ENCODE data around the gene DNAAF8. TPM values are rescaled to one million over a fixed set of nuclear protein-coding genes. Genes with fewer than 3 reads are reported as not detected.

Gene DNAAF8
- polyA plus RNA-seq, 3 donors = 0.04 to 0.36 TPM; not detected in 1

GRCh38 chr16:4776141-4776705 lies 41.9 kb downstream of the DNAAF8 start:
- no peaks in the 10 kb centered on the region for H3K36me3 Mint-ChIP-seq
- H3K27ac Mint-ChIP-seq = no peak overlapping the region
- no peak for DNase-seq
- H3K27me3 Mint-ChIP-seq (ENCODE audit: low read depth in 3 of 3) = peaks cover 0 to 2% (median 1%) of the 10 kb centered on the region in 3 donors
- H3K9me3 ChIP-seq (replicated peaks in 1 of 2; ENCODE audit: control insufficient read depth in 1 of 2, insufficient read depth in 1 of 2, low read length in 2 of 2) = no peaks in the 10 kb centered on the region
- H4K20me1 ChIP-seq (ENCODE audit: insufficient read depth, low read length) = no peaks in the 10 kb centered on the region
- H3K4me1 Mint-ChIP-seq = peaks cover 23% of the 10 kb centered on the region
- TF ChIP-seq, protein P1, sequence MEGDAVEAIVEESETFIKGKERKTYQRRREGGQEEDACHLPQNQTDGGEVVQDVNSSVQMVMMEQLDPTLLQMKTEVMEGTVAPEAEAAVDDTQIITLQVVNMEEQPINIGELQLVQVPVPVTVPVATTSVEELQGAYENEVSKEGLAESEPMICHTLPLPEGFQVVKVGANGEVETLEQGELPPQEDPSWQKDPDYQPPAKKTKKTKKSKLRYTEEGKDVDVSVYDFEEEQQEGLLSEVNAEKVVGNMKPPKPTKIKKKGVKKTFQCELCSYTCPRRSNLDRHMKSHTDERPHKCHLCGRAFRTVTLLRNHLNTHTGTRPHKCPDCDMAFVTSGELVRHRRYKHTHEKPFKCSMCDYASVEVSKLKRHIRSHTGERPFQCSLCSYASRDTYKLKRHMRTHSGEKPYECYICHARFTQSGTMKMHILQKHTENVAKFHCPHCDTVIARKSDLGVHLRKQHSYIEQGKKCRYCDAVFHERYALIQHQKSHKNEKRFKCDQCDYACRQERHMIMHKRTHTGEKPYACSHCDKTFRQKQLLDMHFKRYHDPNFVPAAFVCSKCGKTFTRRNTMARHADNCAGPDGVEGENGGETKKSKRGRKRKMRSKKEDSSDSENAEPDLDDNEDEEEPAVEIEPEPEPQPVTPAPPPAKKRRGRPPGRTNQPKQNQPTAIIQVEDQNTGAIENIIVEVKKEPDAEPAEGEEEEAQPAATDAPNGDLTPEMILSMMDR (IDR thresholded peaks at IDR 0.05) = no peak
- 86% methylated on average over 1 of the region's 2 CpGs for WGBS (ENCODE audit: insufficient coverage)
- no peak overlapping the region for H3K4me3 ChIP-seq (replicated peaks in 1 of 3; ENCODE audit: low read depth in 2 of 3, low read length in 3 of 3)
- H3K9me3 Mint-ChIP-seq = peaks cover 0 to 2% (median 0%) of the 10 kb centered on the region in 7 donors
- no peaks in the 10 kb centered on the region for H3K36me3 ChIP-seq (replicated peaks in 1 of 2; ENCODE audit: control insufficient read depth in 1 of 2, insufficient read depth in 2 of 2, low read length in 2 of 2)
- H3K4me1 ChIP-seq (ENCODE audit: control insufficient read depth in 1 of 2, insufficient read depth in 2 of 2, low read length in 2 of 2) = peaks cover 6 to 12% of the 10 kb centered on the region in 2 donors
- no peaks in the 10 kb centered on the region for H3K79me2 ChIP-seq (ENCODE audit: insufficient read depth, low read length)
- H3K27me3 ChIP-seq (ENCODE audit: control insufficient read depth in 2 of 2, insufficient read depth in 2 of 2, low read length in 2 of 2) = no peaks in the 10 kb centered on the region
- H3K4me2 ChIP-seq (replicated peaks; ENCODE audit: extremely low read depth, low read length, poor library complexity, severe bottlenecking) = no peak overlapping the region
- H3K4me3 Mint-ChIP-seq = no peak overlapping the region
- intact Hi-C loops (cut with micrococcal nuclease) = no loop called here
- H3K27ac ChIP-seq (ENCODE audit: low read depth in 1 of 2, low read length in 2 of 2) = no peak overlapping the region
- no peak overlapping the region for H3K9ac ChIP-seq (ENCODE audit: insufficient read depth, low read length, poor library complexity, severe bottlenecking)
- H2AFZ ChIP-seq (ENCODE audit: insufficient read depth, low read depth, low read length, poor library complexity, severe bottlenecking) = no peak overlapping the region

- Histone ChIP-seq H2AFZ (ENCODE audit: insufficient read depth, low read depth, low read length, poor library complexity, severe bottlenecking) (no peak overlapping the region), H3K4me1 (ENCODE audit: control insufficient read depth in 1 of 2, insufficient read depth in 2 of 2, low read length in 2 of 2) (peaks cover 17 to 19% of the 10 kb centered on the region in 2 donors), H3K4me3 (replicated peaks in 1 of 3; ENCODE audit: low read depth in 2 of 3, low read length in 3 of 3) (no peak overlapping the region), H3K4me2 (replicated peaks; ENCODE audit: extremely low read depth, low read length, poor library complexity, severe bottlenecking) (no peak overlapping the region), H3K36me3 (replicated peaks in 1 of 2; ENCODE audit: control insufficient read depth in 1 of 2, insufficient read depth in 2 of 2, low read length in 2 of 2) (no peaks in the 10 kb centered on the region), H3K27ac (ENCODE audit: low read depth in 1 of 2, low read length in 2 of 2) (no peak overlapping the region), H3K27me3 (ENCODE audit: control insufficient read depth in 2 of 2, insufficient read depth in 2 of 2, low read length in 2 of 2) (no peaks in the 10 kb centered on the region), H3K9ac (ENCODE audit: insufficient read depth, low read length, poor library complexity, severe bottlenecking) (no peak overlapping the region), H3K9me3 (replicated peaks in 1 of 2; ENCODE audit: control insufficient read depth in 1 of 2, insufficient read depth in 1 of 2, low read length in 2 of 2) (no peaks in the 10 kb centered on the region), H4K20me1 (ENCODE audit: insufficient read depth, low read length) (no peaks in the 10 kb centered on the region), H3K79me2 (ENCODE audit: insufficient read depth, low read length) (no peaks in the 10 kb centered on the region)
- H3K27ac Mint-ChIP-seq = no peak overlapping the region
- H3K4me1 Mint-ChIP-seq = peaks cover 31% of the 10 kb centered on the region
- 93% methylated on average over 10 of the region's 17 CpGs for WGBS (ENCODE audit: insufficient coverage)
- H3K27me3 Mint-ChIP-seq (ENCODE audit: low read depth in 3 of 3) = peaks cover 0 to 2% (median 2%) of the 10 kb centered on the region in 3 donors
- no peak overlapping the region for H3K4me3 Mint-ChIP-seq
- TF ChIP-seq, protein P1 (IDR thresholded peaks at IDR 0.05) = no peak
- no peaks in the 10 kb centered on the region for H3K36me3 Mint-ChIP-seq
- peaks cover 0 to 2% (median 0%) of the 10 kb centered on the region in 7 donors for H3K9me3 Mint-ChIP-seq
- no peak for DNase-seq
- intact Hi-C loops (cut with micrococcal nuclease) = no loop called here
These were observed 43.2 kb downstream of the DNAAF8 start for GRCh38 chr16:4777339-4778049.
